ENCODE results near the gene RPH3AL.

The RPH3AL gene

DNA sequence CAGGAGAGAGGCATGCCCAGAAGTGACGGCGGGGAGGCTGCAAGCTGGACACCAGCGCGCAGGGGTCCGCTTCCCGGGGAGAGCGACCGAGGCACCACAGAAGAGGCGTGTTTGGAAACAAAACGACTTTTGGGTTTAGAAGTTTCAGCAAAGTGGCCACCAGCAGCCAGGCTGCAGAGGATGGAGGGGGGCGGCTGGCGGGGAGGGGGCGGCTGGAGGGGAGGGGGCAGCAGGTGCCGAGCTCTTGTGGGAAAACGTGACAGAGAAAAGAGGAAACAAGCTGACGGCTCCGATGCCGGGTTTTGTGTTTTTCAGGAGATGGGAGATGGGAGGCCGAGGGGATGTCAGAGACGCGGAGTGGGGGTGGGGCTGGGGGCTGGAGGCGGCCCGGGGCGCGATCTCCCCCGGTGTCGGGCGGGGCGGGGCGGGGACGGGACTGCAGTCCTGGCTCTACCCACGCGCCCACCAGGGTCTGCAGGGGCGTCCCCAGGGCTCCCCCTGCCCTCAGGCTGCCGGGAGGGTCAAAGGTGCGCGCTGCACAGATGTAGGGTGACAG, 32.1 kb upstream of the RPH3AL start:
- Mint-ChIP-seq H3K9me3 (peaks cover 3% of the 10 kb centered on the region in 2 donors), H3K27ac (peak overlapping the region; percentile 0), H3K4me1 (peaks cover 12 to 21% of the 10 kb centered on the region in 2 donors), H3K27me3 (peaks cover 42 to 51% of the 10 kb centered on the region in 2 donors), H3K4me3 (peak overlapping the region; percentile 76 to 77), H3K36me3 (peaks cover 3% of the 10 kb centered on the region in 2 donors)
- ATAC-seq (replicated peaks) (no peak), DNase-seq (no peak)

DNA sequence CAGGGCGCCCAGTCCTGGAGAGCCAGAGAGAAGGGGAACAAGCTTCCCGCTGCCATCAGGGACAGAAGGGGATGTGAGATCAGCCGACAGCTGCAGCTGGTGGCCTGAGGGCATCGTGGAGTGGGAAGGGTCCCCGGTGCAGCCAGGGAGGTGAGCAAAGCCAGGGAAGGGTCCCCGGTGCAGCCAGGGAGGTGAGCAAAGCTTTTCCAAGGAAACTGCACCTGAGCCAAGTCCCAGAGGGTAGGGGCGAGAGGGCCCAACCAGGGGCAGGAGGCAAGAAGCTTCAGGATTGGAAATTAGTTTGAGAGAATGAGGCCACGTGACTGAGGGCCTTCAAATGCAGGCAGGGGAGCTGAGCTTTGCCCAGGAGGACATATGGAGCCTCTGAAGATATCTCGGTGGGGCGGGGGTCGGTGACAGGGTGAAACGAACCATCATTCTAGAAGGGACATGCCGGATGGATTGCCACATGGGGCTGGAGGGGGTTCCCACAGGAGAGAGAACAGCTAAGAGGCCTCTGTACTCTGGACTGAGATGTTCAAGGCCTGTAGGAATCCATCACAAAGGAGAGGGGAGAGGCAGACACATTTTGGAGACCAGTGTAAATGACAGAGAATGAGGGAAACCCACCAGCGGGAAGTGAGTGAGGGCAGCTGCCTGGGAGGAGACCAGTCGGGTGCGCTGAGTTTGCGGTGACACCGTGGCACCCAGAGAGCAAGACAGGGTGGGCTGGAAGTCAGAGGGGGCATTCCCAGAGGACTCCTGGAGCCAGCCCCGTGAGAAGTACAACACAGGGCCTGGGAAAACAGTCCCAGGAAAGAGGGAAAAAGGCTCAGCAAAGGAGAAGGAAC, 31.4 kb upstream of the RPH3AL start:
- DNase-seq = no peak
- Mint-ChIP-seq H3K4me1 (peaks cover 12 to 21% of the 10 kb centered on the region in 2 donors), H3K4me3 (peak overlapping the region; percentile 71 to 73), H3K27ac (peak overlapping the region; percentile 0), H3K27me3 (peaks cover 40 to 48% of the 10 kb centered on the region in 2 donors), H3K9me3 (peaks cover 3% of the 10 kb centered on the region in 2 donors), H3K36me3 (peaks cover 3% of the 10 kb centered on the region in 2 donors)
- ATAC-seq (replicated peaks) = no peak

DNA sequence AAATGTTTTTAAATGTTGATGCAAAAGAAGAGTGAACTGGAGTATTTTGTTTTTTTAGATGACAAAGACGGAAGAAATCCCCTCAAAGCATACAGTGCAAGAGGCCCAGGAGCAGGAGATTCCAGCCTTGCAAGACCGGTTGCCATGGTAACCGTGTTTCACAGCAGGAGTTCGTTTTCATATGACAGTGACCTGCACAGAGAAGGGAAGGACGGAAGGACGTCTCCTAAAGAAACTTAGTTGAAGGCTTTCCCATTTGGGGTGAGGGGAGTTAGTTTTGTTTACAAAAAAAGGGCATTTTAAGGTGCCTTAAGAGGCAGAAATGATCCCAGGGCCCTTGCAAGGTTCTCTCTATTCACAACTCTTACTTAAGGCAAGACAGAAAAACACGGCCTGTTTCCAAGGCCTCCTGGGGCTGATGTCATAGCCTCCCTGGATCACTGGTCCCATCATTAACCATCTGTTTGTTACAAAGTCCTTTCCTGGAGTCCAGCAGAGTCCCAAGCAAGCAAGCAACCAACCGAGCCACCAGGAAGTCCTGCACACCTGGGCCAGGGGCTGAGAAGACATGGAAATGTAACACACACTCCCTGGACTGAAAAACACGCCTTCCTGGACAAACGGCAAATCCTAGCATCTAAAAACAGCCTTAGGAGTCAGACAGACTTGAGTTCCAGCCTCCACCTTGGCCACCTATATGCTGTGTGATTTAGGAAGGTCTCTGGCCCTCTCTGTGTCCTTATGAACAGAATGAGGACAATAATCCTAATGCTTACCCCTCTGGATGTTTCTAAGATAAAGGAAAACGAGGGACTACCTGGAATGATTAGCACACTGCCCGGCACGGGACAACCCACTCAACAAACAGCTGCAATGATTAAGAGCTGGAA, 30.3 kb upstream of the RPH3AL start:
- Mint-ChIP-seq H3K4me3 (no peak overlapping the region), H3K36me3 (peaks cover 3% of the 10 kb centered on the region in 2 donors), H3K4me1 (peaks cover 12 to 21% of the 10 kb centered on the region in 2 donors), H3K9me3 (peaks cover 3% of the 10 kb centered on the region in 2 donors), H3K27me3 (peaks cover 34 to 48% of the 10 kb centered on the region in 2 donors), H3K27ac (no peak overlapping the region)
- ATAC-seq (replicated peaks) (no peak), DNase-seq (no peak)

DNA sequence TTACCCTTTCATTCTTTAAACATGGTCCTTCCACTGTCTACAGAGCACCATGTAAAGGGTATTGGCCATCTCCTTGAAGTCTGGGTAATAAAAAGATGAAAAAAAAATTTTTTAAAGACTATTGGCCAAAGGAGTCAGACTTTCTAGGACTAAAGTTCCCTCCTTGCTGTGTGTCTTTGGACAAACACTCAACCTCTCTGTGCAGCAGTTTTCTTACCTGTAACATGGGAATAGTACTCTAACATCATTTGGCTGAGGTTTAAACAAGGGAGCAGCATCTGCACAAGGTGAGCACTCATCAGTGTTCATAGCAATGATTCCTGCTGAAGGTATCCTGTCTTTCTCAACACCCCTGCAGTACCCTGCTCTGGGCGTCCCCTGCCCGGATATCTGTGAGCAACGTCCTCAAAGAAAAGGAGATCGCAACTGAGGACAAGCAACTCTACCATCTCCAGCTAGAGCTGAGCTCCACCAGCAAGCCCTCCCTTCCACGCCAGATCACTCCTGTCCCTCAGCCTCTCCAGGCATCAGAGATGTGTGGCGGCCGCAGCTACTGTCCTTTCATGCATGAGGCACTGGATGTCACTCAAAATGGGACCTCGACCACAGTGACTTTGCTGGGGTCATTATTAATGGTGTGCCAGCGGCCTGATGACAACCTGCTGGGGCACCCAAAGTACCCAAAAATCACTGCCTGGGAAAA, 29.5 kb upstream of the RPH3AL start:
- Mint-ChIP-seq H3K4me3 (no peak overlapping the region), H3K36me3 (peaks cover 3% of the 10 kb centered on the region in 2 donors), H3K27ac (no peak overlapping the region), H3K27me3 (peaks cover 31 to 46% of the 10 kb centered on the region in 2 donors), H3K4me1 (peaks cover 12 to 21% of the 10 kb centered on the region in 2 donors), H3K9me3 (peaks cover 3% of the 10 kb centered on the region in 2 donors)
- DNase-seq (no peak), ATAC-seq (replicated peaks) (no peak)

DNA sequence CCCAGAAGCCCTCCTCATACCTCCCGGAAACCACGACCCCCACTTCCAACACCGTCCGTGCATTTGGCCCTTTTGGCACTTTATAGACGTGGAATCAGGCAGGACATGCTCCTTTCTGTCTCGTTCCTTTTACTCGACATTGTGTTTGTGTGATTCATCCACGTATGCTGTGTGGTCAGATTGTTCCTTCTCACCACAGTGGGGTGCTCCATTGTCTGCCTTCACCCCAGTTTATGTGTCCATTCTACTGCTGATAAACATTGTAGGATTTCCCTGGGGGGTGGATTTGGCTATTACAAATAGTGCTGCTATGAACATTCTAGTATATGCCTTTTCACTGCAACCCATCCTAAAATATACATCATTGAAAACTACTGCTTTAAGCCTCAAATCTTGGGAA, 28.9 kb upstream of the RPH3AL start:
- peaks cover 3% of the 10 kb centered on the region in 2 donors for H3K36me3 Mint-ChIP-seq
- peak overlapping the region; percentile 7 to 56 for H3K4me3 Mint-ChIP-seq

DNA sequence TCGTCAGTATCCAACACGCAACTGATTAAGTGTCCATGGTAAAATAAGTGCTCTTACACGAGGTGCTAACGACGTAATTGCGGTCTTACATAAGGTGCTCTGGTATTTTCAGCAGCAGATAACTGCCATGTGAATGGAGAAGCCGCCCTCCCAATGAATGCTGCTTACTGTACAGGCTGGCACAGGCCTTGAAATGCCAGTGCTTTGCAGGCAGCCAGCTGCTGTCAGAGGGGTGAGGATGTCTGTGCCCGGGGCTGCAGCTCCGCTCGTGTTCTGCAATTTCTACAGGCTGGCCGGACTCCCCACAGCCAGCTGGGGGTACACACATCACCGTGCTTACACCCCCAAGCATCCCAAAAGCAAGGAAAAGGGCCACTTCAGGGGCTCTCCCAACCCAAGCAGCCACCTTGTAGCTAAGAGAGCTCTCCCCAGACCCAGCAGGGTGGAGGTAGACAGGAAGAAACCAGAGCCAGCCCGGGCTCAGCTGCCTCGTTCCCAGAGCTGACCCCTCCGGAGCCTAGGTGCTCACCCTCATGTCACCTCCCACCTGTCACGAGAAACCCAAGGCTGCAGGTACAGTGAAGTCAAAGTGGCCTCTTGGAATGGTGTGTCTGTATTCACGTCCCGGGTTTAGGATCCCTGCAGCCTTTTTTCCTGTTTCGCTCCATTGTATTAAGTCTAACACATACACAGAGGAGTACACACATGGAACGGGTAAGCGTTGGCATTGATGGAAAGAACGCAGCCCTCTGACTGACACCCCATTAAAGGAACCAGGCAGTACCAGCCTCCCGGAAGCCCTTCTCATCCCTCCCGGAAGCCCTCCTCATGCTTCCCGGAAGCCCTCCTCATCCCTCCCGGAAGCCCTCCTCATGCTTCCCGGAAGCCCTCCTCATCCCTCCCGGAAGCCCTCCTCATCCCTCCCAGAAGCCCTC, 27.2 kb upstream of the RPH3AL start:
- Mint-ChIP-seq H3K27ac (no peak overlapping the region), H3K4me1 (peaks cover 8 to 16% of the 10 kb centered on the region in 2 donors)
- ATAC-seq (replicated peaks) = peak; percentile 33 to 42

More for the DNA sequence above, 28.9 kb upstream of the RPH3AL start:
- no peak for DNase-seq
- peaks cover 3% of the 10 kb centered on the region in 2 donors for H3K9me3 Mint-ChIP-seq
- H3K27ac Mint-ChIP-seq = peak overlapping the region; percentile 84
- H3K4me1 Mint-ChIP-seq = peaks cover 9 to 21% of the 10 kb centered on the region in 2 donors
- peaks cover 28 to 44% of the 10 kb centered on the region in 2 donors for H3K27me3 Mint-ChIP-seq
- peak in 1 of 2 donors; percentile 30 for ATAC-seq (replicated peaks)

DNA sequence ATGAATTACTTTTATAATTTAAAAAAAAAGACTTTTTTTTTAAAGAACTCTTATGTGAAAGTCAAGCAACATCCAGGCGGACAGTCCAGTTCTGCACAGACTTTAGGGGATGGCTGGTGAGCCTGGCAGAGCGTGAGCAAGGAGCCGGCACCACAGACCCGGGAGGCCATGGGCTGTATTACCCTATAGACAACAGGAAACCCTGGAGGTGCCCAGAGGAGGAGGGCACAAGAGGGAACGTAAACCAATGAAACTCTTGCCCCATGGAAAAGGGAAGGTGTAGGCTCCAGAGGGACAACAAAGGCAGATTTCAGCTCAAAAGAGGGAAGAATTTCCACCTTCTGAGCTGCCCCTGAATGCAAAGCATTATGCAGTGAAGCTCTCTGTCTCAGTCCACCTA, 25.5 kb upstream of the RPH3AL start:
- no peak overlapping the region for H3K27ac Mint-ChIP-seq
- peaks cover 3% of the 10 kb centered on the region in 2 donors for H3K36me3 Mint-ChIP-seq
- DNase-seq (no peak), ATAC-seq (replicated peaks) (no peak)
- H3K4me1 Mint-ChIP-seq = peaks cover 4 to 6% of the 10 kb centered on the region in 2 donors
- no peak overlapping the region for H3K4me3 Mint-ChIP-seq
- H3K27me3 Mint-ChIP-seq = peaks cover 21 to 39% of the 10 kb centered on the region in 2 donors
- peaks cover 3% of the 10 kb centered on the region in 2 donors for H3K9me3 Mint-ChIP-seq

More for the DNA sequence above, 27.2 kb upstream of the RPH3AL start:
- DNase-seq = no peak
- peaks cover 3% of the 10 kb centered on the region in 2 donors for H3K36me3 Mint-ChIP-seq
- peaks cover 3% of the 10 kb centered on the region in 2 donors for H3K9me3 Mint-ChIP-seq
- no peak overlapping the region for H3K4me3 Mint-ChIP-seq
- peaks cover 31 to 52% of the 10 kb centered on the region in 2 donors for H3K27me3 Mint-ChIP-seq

DNA sequence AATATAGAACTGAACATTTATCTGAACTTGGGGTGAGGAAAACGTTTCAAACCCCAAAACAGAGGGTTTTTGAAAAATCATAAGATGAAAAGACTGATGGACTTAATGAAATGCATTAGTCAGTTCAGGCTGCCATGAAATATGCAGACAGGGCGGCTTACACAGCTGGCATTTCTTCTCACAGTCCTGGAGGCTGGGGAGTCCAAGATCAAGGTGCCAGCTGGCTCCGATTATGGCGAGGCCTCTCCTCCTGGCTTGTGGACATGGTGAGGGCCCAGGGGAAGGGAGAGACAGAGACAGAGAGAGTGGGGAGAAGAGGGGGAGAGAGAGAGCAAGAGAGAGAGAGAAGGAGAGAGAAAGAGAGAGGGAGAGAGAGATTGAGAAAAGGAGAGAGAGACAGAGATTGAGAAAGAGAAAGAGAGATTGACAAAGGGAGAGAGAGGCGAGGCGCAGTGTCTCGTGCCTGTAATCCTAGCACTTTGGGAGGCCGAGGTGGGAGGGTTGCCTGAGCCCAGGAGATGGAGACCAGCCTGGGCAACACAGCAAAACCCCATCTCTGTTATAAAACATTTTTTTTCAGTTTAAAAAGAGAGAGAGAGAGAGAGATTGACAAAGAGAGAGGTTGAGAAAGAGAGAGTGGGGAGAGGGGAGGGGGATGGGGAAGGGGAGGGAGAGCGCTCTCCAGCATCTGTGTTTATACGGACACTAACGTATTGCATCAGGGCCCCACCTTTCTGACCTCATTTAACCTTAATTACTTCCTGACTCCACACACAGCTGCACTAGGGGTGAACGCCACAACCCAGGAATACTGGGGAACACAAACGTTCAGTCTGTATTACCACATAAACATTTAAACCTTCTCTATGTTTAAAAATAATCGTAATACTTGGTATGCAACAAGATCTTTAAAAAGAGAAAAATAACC, 24.6 kb upstream of the RPH3AL start:
- no peak overlapping the region for H3K27ac Mint-ChIP-seq
- H3K27me3 Mint-ChIP-seq = peaks cover 21 to 39% of the 10 kb centered on the region in 2 donors
- H3K9me3 Mint-ChIP-seq = peaks cover 3% of the 10 kb centered on the region in 2 donors
- peaks cover 3% of the 10 kb centered on the region in 2 donors for H3K36me3 Mint-ChIP-seq
- H3K4me3 Mint-ChIP-seq = no peak overlapping the region
- H3K4me1 Mint-ChIP-seq = peaks cover 4 to 6% of the 10 kb centered on the region in 2 donors
- no peak for DNase-seq
- no peak for ATAC-seq (replicated peaks)

DNA sequence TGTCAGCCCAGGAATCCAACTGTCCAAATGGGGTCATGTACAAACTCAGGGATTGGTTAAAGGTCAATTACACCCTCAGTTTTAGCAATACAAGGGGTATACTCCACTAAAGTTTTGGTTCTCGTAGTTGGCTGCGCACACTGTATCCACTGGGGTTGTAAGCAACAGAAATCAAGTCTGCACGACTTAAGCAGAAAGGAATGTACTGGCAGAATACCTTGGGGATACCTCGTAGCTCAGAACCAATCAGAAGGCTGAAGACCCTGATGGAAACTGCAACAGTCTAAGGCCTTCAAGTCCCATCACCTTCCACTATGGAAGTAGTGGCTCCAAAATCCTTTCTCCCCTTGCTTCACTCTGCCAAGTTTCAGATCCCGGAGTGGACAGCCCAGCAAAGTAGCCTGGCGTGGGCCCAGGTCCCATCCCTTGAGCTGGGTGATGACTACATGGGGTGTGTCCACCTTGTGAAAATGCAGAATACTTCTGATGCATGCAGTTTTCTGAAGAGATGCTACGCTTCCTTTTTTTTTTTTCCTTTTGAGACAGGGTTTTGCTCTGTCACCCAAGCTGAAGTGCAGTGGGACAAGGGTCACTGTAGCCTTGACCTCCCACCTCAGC, 21.1 kb upstream of the RPH3AL start:
- no peak for DNase-seq
- ATAC-seq (replicated peaks) = no peak
- Mint-ChIP-seq H3K4me1 (no peaks in the 10 kb centered on the region), H3K27ac (no peak overlapping the region), H3K4me3 (no peak overlapping the region), H3K9me3 (peaks cover under 1% of the 10 kb centered on the region in 2 donors), H3K27me3 (peaks cover 16 to 31% of the 10 kb centered on the region in 2 donors), H3K36me3 (peaks cover 0 to 5% of the 10 kb centered on the region in 2 donors)

DNA sequence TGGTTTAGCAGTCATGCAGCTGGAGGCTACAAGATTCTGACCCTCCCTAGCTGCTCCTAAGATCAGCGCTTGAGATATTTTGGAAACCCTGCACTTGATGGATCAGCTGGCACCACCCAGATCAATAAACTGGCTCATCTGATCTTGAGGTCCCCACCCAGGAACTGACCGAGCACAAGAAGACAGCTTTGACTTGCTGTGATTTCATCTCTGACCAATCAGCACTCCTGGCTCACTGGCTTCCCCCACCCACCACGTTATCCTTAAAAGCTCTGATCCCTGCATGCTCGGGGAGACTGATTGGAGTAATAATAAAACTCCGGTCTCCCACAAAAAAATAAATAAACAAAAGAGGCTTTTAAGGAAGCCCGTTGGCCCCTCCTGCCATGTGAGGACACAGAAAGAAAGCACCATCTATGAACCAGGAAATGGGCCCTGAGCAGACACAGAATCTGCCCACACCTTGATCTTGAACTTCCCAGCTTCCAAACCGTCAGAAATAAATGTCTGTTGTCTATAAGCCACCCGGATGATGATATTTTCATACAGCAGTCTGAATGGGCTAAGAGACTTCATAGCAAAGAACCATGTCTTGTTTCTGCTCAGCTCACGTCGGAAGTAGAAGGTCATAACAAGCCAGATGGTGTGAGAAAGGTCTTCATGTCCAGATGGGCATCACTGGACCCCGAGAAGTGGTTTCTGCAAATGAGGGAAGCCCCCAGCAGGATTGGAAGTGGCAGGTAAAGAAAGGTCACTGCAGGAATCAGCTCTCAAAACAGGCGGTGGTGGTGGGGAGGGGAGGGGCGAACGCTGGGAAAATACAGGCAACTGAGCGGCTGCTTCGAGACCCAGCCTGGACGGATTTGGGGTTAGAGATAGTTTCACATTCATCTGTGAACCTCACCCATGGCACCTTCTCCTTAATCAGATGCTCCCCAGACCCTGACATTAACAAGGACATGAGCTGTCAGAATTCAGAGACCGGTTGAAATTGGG, 19.8 kb upstream of the RPH3AL start:
- Mint-ChIP-seq H3K27me3 (peaks cover 16 to 33% of the 10 kb centered on the region in 2 donors), H3K4me3 (no peak overlapping the region), H3K36me3 (peaks cover 4 to 15% of the 10 kb centered on the region in 2 donors), H3K27ac (no peak overlapping the region), H3K9me3 (peaks cover 11% of the 10 kb centered on the region in 2 donors), H3K4me1 (no peaks in the 10 kb centered on the region)
- no peak for ATAC-seq (replicated peaks)
- no peak for DNase-seq

DNA sequence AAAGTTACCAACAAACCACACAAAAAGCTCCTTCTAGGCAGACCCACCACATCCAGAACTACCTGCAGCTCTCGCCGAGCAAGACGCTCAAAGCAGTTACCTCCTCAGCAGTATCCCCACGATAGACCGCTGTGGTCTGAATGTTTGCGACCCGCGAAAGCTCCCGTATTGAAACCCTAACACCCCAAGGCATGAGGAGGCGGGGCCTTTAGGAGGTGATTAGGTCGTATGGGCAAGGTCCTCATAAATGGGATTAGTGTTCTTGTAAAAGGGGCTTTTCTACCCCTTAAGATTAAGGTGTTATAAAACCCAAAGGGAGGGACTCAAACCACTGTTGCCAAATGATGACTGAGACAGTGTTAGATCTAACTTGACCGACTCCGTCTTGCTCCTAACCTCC, 19.0 kb upstream of the RPH3AL start:
- ATAC-seq (replicated peaks) = no peak
- Mint-ChIP-seq H3K27me3 (peaks cover 12 to 33% of the 10 kb centered on the region in 2 donors), H3K27ac (no peak overlapping the region), H3K4me3 (no peak overlapping the region), H3K4me1 (peaks cover 2 to 6% of the 10 kb centered on the region in 2 donors), H3K36me3 (peaks cover 4 to 15% of the 10 kb centered on the region in 2 donors), H3K9me3 (peaks cover 11% of the 10 kb centered on the region in 2 donors)
- DNase-seq = no peak

All from stimulated activated naive B cell treated with anti-CD40 and anti-IgM and Interleukin-4, amounts not matched to agents 10 μg/mL and 1 μg/mL and 100 μg/mL, for 72 hours (primary cell).